Lower lobe of right lung (tissue), 2 donors: ENCODE results near the gene CDPF1. TPM values are rescaled to one million over a fixed set of nuclear protein-coding genes. Genes with fewer than 3 reads are reported as not detected.

ENCODE experiments used
- ATAC-seq, 2 donors: fragments of 200-7000 bp; cut with Tn5 transposase; one replicate each; pipeline ENCODE4 v1.9.1; 2020 to 2022; ENCODE audit warnings: mild to moderate bottlenecking in 2 of 2, moderate library complexity in 2 of 2
- DNase-seq: peaks from one replicate; pipeline ENCODE4 v3.0.0-alpha.2; 2020
- H3K27ac ChIP-seq: fragments of 200-600 bp; one replicate; pipeline ENCODE4 v1.8.0; 2022
- H3K27me3 ChIP-seq: fragments of 200-600 bp; one replicate; pipeline ENCODE4 v1.8.0; 2022; ENCODE audit warnings: low read depth
- H3K36me3 ChIP-seq: fragments of 200-600 bp; one replicate; pipeline ENCODE4 v1.8.0; 2022; ENCODE audit warnings: mild to moderate bottlenecking
- H3K4me1 ChIP-seq: fragments of 200-600 bp; one replicate; pipeline ENCODE4 v1.8.0; 2022
- H3K4me3 ChIP-seq: fragments of 200-600 bp; one replicate; pipeline ENCODE4 v1.8.0; 2022; ENCODE audit warnings: mild to moderate bottlenecking
- H3K9me3 ChIP-seq: fragments of 200-600 bp; one replicate; pipeline ENCODE4 v1.8.0; 2022
- intact Hi-C: fragments of 100-400 bp; cut with DNase I; formaldehyde crosslinking; loops from one replicate; pipeline ENCODE4 v1.11.0; 2022
- total RNA-seq: library from RNA; stranded (reverse); fragmentation: NEBNext Ultra II Directional; extraction: Animal tissue kit (Norgen Biotek cat#: 25700); gene quantifications from one replicate; pipeline ENCODE4 v1.2.1, GENCODE V29; 2021
- TF ChIP-seq, protein P1 (sequence below): fragments of 200-600 bp; IDR thresholded peaks from one replicate; pipeline ENCODE4 v1.8.0; 2022; ENCODE audit warnings: antibody characterized with exemption, mild to moderate bottlenecking
- donor health status: DM: no; HTN: yes; CAD: no; lungs with severe emphysema.

CDPF1 gene
- total RNA-seq, 1 donor from 2014 or later = 7.1 TPM

DNA sequence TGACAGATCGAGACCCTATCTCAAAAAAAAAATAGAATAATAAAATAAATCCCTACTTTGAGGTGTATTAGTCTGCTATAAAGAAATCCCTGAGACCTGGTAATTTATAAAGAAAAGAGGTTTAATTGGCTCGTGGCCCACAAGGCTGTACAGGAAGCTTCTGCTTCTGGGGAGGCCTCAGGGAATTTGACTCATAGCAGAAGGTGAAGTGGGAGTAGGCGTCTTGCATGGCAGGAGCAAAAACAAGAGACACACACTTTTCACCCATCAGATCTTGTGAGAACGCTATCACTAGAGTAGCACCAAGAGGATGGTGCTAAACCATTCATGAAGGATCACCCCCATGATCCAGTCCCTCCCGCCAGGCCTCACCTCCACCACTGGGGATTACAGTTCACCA lies 29.2 kb downstream of the CDPF1 start:
- peaks cover 67% of the 10 kb centered on the region for H3K36me3 ChIP-seq
- TF ChIP-seq, protein P1, sequence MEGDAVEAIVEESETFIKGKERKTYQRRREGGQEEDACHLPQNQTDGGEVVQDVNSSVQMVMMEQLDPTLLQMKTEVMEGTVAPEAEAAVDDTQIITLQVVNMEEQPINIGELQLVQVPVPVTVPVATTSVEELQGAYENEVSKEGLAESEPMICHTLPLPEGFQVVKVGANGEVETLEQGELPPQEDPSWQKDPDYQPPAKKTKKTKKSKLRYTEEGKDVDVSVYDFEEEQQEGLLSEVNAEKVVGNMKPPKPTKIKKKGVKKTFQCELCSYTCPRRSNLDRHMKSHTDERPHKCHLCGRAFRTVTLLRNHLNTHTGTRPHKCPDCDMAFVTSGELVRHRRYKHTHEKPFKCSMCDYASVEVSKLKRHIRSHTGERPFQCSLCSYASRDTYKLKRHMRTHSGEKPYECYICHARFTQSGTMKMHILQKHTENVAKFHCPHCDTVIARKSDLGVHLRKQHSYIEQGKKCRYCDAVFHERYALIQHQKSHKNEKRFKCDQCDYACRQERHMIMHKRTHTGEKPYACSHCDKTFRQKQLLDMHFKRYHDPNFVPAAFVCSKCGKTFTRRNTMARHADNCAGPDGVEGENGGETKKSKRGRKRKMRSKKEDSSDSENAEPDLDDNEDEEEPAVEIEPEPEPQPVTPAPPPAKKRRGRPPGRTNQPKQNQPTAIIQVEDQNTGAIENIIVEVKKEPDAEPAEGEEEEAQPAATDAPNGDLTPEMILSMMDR = no peak
- H3K4me1 ChIP-seq = no peaks in the 10 kb centered on the region
- ATAC-seq (no peak), DNase-seq (no peak)
- H3K27ac ChIP-seq = no peak overlapping the region
- no peak overlapping the region for H3K4me3 ChIP-seq
- intact Hi-C loops = no loop called here
- no peaks in the 10 kb centered on the region for H3K9me3 ChIP-seq
- H3K27me3 ChIP-seq = no peaks in the 10 kb centered on the region

DNA sequence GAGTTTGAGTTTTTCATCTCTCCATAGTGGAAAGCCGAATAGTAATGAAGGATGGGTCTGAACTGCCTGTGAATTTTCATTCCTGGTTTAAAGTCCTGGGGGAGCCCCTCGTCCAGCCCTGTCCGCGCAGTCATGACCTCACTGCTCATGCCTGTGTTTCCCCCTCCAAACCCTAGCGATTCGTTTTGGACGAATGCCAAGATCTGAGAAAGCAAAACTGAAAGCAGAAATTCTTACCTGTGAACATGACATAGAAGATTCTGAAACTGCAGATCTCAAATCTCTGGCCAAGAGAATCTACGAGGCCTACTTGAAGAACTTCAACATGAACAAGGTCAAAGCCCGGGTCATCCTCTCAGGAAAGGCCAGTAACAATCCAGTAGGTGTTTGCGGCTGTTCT lies 30.5 kb downstream of the CDPF1 start:
- intact Hi-C loops = no loop called here

DNA sequence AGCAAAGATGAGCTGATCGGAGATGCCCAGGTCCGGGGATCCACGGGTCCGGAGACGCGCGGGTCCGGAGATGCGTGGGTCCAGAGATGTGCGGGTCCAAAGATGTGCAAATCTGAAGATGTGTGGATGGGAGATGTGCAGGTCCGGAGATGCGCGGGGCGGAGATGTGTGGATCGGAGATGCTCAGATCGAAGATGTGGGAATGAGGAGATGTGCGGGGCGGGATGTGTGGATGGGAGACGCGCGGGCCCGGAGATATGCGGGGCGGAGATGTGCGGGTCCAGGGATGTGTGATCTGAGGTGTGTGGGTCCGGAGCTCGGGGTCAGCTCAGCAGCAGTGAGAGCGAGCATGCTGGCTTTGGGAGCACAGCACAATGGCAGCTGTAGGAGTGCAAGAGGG lies 35.5 kb downstream of the CDPF1 start:
- Histone ChIP-seq H3K27me3 (no peaks in the 10 kb centered on the region), H3K36me3 (peaks cover 63% of the 10 kb centered on the region), H3K27ac (no peak overlapping the region), H3K4me3 (no peak overlapping the region), H3K9me3 (peaks cover 3% of the 10 kb centered on the region), H3K4me1 (no peaks in the 10 kb centered on the region)
- TF ChIP-seq, protein P1 = no peak
- intact Hi-C loops = no loop called here
- DNase-seq (no peak), ATAC-seq (peak in 1 of 2 donors; percentile 32)

More for the DNA sequence above, 30.5 kb downstream of the CDPF1 start:
- ATAC-seq (no peak), DNase-seq (no peak)
- H3K36me3 ChIP-seq = peaks cover 77% of the 10 kb centered on the region
- TF ChIP-seq, protein P1 = no peak
- H3K4me1 ChIP-seq = no peaks in the 10 kb centered on the region
- no peak overlapping the region for H3K27ac ChIP-seq
- no peak overlapping the region for H3K4me3 ChIP-seq
- no peaks in the 10 kb centered on the region for H3K27me3 ChIP-seq
- H3K9me3 ChIP-seq = no peaks in the 10 kb centered on the region

DNA sequence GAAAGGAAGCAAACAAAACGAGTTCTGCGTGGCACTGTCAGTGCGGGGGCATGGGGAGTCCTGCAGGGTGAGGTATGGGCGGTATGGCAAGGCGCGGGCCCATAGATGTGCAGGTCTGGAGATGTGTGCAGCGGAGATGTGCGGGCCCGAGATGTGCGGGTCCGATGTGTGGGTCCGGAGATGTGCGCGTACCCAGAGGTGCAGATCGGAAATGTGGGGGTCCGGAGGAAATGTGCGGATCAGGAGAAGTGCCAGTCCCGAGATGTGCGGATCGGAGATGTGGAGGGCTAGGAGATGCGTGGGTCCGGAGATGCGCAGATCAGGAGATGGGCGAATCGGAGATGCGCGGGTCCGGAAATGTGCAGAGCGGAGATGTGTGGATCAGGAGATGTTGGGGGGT lies 35.9 kb downstream of the CDPF1 start:
- H3K4me1 ChIP-seq = no peaks in the 10 kb centered on the region
- H3K27me3 ChIP-seq = no peaks in the 10 kb centered on the region
- intact Hi-C loops = no loop called here
- TF ChIP-seq, protein P1 = no peak
- H3K9me3 ChIP-seq = peaks cover 7% of the 10 kb centered on the region
- DNase-seq = no peak
- no peak for ATAC-seq
- peaks cover 59% of the 10 kb centered on the region for H3K36me3 ChIP-seq
- H3K4me3 ChIP-seq = no peak overlapping the region
- no peak overlapping the region for H3K27ac ChIP-seq

DNA sequence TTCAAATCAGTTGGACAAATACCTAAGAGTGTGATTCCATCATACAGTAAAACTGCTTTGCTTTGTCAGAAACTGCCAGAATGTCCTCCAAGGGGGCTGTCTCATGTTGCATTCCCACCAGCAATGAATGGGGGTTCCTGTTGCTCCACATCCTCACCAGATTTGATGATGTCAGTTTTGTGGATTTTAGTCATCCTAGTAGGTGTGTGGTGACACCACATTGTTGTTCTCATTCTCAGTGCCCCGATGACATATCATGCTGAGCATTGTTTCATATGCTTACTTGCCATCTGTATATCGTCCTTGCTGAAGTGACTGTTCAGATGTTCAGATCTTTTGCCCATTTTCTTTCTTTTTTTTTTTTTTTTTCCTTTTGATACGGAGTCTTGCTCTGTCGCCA lies 37.0 kb downstream of the CDPF1 start:
- no peak for ATAC-seq
- Histone ChIP-seq H3K9me3 (peaks cover 10% of the 10 kb centered on the region), H3K4me1 (no peaks in the 10 kb centered on the region), H3K4me3 (no peak overlapping the region), H3K27ac (no peak overlapping the region), H3K36me3 (peaks cover 48% of the 10 kb centered on the region), H3K27me3 (no peaks in the 10 kb centered on the region)
- TF ChIP-seq, protein P1 = no peak
- intact Hi-C loops = no loop called here
- DNase-seq = no peak

DNA sequence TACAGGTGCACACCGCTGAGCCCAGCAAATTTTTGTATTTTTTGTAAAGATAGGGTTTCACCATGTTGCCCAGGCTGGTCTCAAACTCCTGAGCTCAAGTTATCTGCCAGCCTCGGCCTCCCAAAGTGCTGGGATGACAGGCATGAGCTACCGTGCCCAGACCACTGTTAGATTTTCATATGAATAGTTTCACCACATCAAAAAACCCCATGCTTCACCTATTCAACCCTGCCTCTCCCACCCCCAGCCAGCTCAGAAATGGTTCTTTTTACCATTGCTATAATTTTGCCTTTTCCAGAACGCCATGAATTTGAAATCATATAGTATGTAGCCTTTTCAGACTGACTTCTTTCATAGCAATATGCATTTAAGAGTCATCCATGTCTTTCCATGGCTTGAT lies 37.9 kb downstream of the CDPF1 start:
- H3K27me3 ChIP-seq = no peaks in the 10 kb centered on the region
- peaks cover 39% of the 10 kb centered on the region for H3K36me3 ChIP-seq
- no peak overlapping the region for H3K27ac ChIP-seq
- H3K4me3 ChIP-seq = no peak overlapping the region
- TF ChIP-seq, protein P1 = no peak
- intact Hi-C loops = no loop called here
- H3K4me1 ChIP-seq = no peaks in the 10 kb centered on the region
- DNase-seq (no peak), ATAC-seq (no peak)
- H3K9me3 ChIP-seq = peaks cover 10% of the 10 kb centered on the region
